Activated naive CD8-positive, alpha-beta T cell treated with anti-CD3 and anti-CD28 coated beads, Interleukin-2, amount 50 U/mL, for 24 hours (primary cell): ENCODE measurements around the gene TCEAL4.

Experiments
- ATAC-seq: fragments of 150-1000 bp; cut with Tn5 transposase; one replicate; pipeline ENCODE4 v1.10.0; 2021
- DNase-seq: peaks from one replicate; pipeline ENCODE4 v3.0.0; 2021
- H3K27ac Mint-ChIP-seq: one replicate; pipeline ENCODE4 v1.8.0; 2021; ENCODE audit warnings: mild to moderate bottlenecking, mixed read lengths
- H3K27me3 Mint-ChIP-seq: one replicate; pipeline ENCODE4 v1.8.0; 2021; ENCODE audit warnings: mixed read lengths
- H3K36me3 Mint-ChIP-seq: one replicate; pipeline ENCODE4 v1.8.0; 2021; ENCODE audit warnings: low read depth, mixed read lengths
- H3K4me1 Mint-ChIP-seq: one replicate; pipeline ENCODE4 v1.8.0; 2021; ENCODE audit warnings: mixed read lengths
- H3K4me3 Mint-ChIP-seq: one replicate; pipeline ENCODE4 v1.8.0; 2021; ENCODE audit warnings: mild to moderate bottlenecking, moderate library complexity, mixed read lengths
- H3K9me3 Mint-ChIP-seq: one replicate; pipeline ENCODE4 v1.8.0; 2021; ENCODE audit warnings: mixed read lengths

The TCEAL4 gene

GRCh38 chrX:103585411-103586313, at the start of gene TCEAL4:
Gene TCEAL4, plus strand, starts transcription at chrX:103585515. Its CDS starts 1,161 bp downstream, at chrX:103586676.
- Mint-ChIP-seq H3K9me3 (no peaks in the 10 kb centered on the region), H3K27me3 (no peaks in the 10 kb centered on the region), H3K36me3 (no peaks in the 10 kb centered on the region), H3K4me3 (peak within 1 kb of the TSS; percentile 82), H3K4me1 (peaks cover 10% of the 10 kb centered on the region), H3K27ac (peak within 1 kb of the TSS; percentile 75)
- peak; percentile 49 for DNase-seq
- ATAC-seq: peak; percentile 87

GRCh38 chrX:103536071-103536470, 49.2 kb upstream of the TCEAL4 start:
- peaks cover 2% of the 10 kb centered on the region for H3K4me1 Mint-ChIP-seq
- no peak overlapping the region for H3K4me3 Mint-ChIP-seq
- H3K9me3 Mint-ChIP-seq: no peaks in the 10 kb centered on the region
- no peak for DNase-seq
- no peaks in the 10 kb centered on the region for H3K36me3 Mint-ChIP-seq
- H3K27me3 Mint-ChIP-seq: no peaks in the 10 kb centered on the region
- no peak for ATAC-seq
- no peak overlapping the region for H3K27ac Mint-ChIP-seq

- H3K36me3 Mint-ChIP-seq: no peaks in the 10 kb centered on the region
- H3K27ac Mint-ChIP-seq: no peak overlapping the region
- no peaks in the 10 kb centered on the region for H3K9me3 Mint-ChIP-seq
- H3K4me3 Mint-ChIP-seq: no peak overlapping the region
- H3K4me1 Mint-ChIP-seq: peaks cover 2% of the 10 kb centered on the region
- ATAC-seq (no peak), DNase-seq (no peak)
- H3K27me3 Mint-ChIP-seq: no peaks in the 10 kb centered on the region
Observed at GRCh38 chrX:103536732-103537131, 48.6 kb upstream of the TCEAL4 start.

- Mint-ChIP-seq H3K36me3 (no peaks in the 10 kb centered on the region), H3K4me1 (peaks cover 2% of the 10 kb centered on the region), H3K4me3 (no peak overlapping the region), H3K9me3 (no peaks in the 10 kb centered on the region), H3K27ac (no peak overlapping the region), H3K27me3 (no peaks in the 10 kb centered on the region)
- DNase-seq (no peak), ATAC-seq (no peak)
Observed at GRCh38 chrX:103537871-103538387, 47.4 kb upstream of the TCEAL4 start.

GRCh38 chrX:103538728-103539127, 46.6 kb upstream of the TCEAL4 start:
- DNase-seq (no peak), ATAC-seq (no peak)
- H3K27ac Mint-ChIP-seq: no peak overlapping the region
- no peaks in the 10 kb centered on the region for H3K27me3 Mint-ChIP-seq
- no peaks in the 10 kb centered on the region for H3K9me3 Mint-ChIP-seq
- H3K4me1 Mint-ChIP-seq: no peaks in the 10 kb centered on the region
- no peak overlapping the region for H3K4me3 Mint-ChIP-seq
- no peaks in the 10 kb centered on the region for H3K36me3 Mint-ChIP-seq

GRCh38 chrX:103539695-103540094, 45.6 kb upstream of the TCEAL4 start:
- Mint-ChIP-seq H3K4me3 (no peak overlapping the region), H3K9me3 (no peaks in the 10 kb centered on the region), H3K27ac (no peak overlapping the region), H3K4me1 (no peaks in the 10 kb centered on the region), H3K36me3 (no peaks in the 10 kb centered on the region), H3K27me3 (no peaks in the 10 kb centered on the region)
- no peak for DNase-seq
- no peak for ATAC-seq

- Mint-ChIP-seq H3K27me3 (no peaks in the 10 kb centered on the region), H3K9me3 (no peaks in the 10 kb centered on the region), H3K27ac (no peak overlapping the region), H3K4me1 (no peaks in the 10 kb centered on the region), H3K36me3 (no peaks in the 10 kb centered on the region), H3K4me3 (no peak overlapping the region)
- ATAC-seq: no peak
- DNase-seq: no peak
Observed at GRCh38 chrX:103540145-103540544, 45.2 kb upstream of the TCEAL4 start.

- H3K4me1 Mint-ChIP-seq: peaks cover 12% of the 10 kb centered on the region
- no peak overlapping the region for H3K27ac Mint-ChIP-seq
- H3K9me3 Mint-ChIP-seq: no peaks in the 10 kb centered on the region
- DNase-seq: no peak
- H3K36me3 Mint-ChIP-seq: no peaks in the 10 kb centered on the region
- no peak for ATAC-seq
- H3K4me3 Mint-ChIP-seq: no peak overlapping the region
- peaks cover 2% of the 10 kb centered on the region for H3K27me3 Mint-ChIP-seq
Observed at GRCh38 chrX:103549916-103550315, 35.4 kb upstream of the TCEAL4 start.

- Mint-ChIP-seq H3K4me3 (no peak overlapping the region), H3K36me3 (no peaks in the 10 kb centered on the region), H3K27ac (no peak overlapping the region), H3K4me1 (peaks cover 12% of the 10 kb centered on the region), H3K27me3 (peaks cover 2% of the 10 kb centered on the region), H3K9me3 (no peaks in the 10 kb centered on the region)
- no peak for DNase-seq
- ATAC-seq: no peak
Observed at GRCh38 chrX:103550415-103551051, 34.8 kb upstream of the TCEAL4 start.

GRCh38 chrX:103552236-103552635, 33.1 kb upstream of the TCEAL4 start:
- DNase-seq: no peak
- no peak overlapping the region for H3K4me3 Mint-ChIP-seq
- no peaks in the 10 kb centered on the region for H3K27me3 Mint-ChIP-seq
- ATAC-seq: no peak
- no peaks in the 10 kb centered on the region for H3K9me3 Mint-ChIP-seq
- H3K27ac Mint-ChIP-seq: no peak overlapping the region
- H3K36me3 Mint-ChIP-seq: no peaks in the 10 kb centered on the region
- peaks cover 12% of the 10 kb centered on the region for H3K4me1 Mint-ChIP-seq

GRCh38 chrX:103554687-103555424, 30.5 kb upstream of the TCEAL4 start:
- ATAC-seq (peak; percentile 68), DNase-seq (peak; percentile 68)
- Mint-ChIP-seq H3K36me3 (no peaks in the 10 kb centered on the region), H3K4me1 (peaks cover 12% of the 10 kb centered on the region), H3K27me3 (no peaks in the 10 kb centered on the region), H3K27ac (peak overlapping the region; percentile 89), H3K9me3 (no peaks in the 10 kb centered on the region), H3K4me3 (peak overlapping the region; percentile 95)

- ATAC-seq: no peak
Observed at GRCh38 chrX:103556963-103557612, 28.2 kb upstream of the TCEAL4 start.

GRCh38 chrX:103560256-103560655, 25.1 kb upstream of the TCEAL4 start:
- Mint-ChIP-seq H3K36me3 (no peaks in the 10 kb centered on the region), H3K9me3 (no peaks in the 10 kb centered on the region), H3K27me3 (peaks cover 4% of the 10 kb centered on the region), H3K27ac (no peak overlapping the region), H3K4me3 (no peak overlapping the region), H3K4me1 (no peaks in the 10 kb centered on the region)
- DNase-seq (no peak), ATAC-seq (no peak)

More at GRCh38 chrX:103556963-103557612, 28.2 kb upstream of the TCEAL4 start:
- Mint-ChIP-seq H3K36me3 (no peaks in the 10 kb centered on the region), H3K4me1 (peaks cover 8% of the 10 kb centered on the region), H3K9me3 (no peaks in the 10 kb centered on the region), H3K27ac (no peak overlapping the region), H3K4me3 (no peak overlapping the region), H3K27me3 (no peaks in the 10 kb centered on the region)
- DNase-seq: no peak

- no peak for DNase-seq
- no peaks in the 10 kb centered on the region for H3K36me3 Mint-ChIP-seq
Observed at GRCh38 chrX:103562801-103563200, 22.5 kb upstream of the TCEAL4 start.

More at GRCh38 chrX:103562801-103563200, 22.5 kb upstream of the TCEAL4 start:
- ATAC-seq: no peak
- no peaks in the 10 kb centered on the region for H3K9me3 Mint-ChIP-seq
- peaks cover 4% of the 10 kb centered on the region for H3K27me3 Mint-ChIP-seq
- H3K4me3 Mint-ChIP-seq: no peak overlapping the region
- no peaks in the 10 kb centered on the region for H3K4me1 Mint-ChIP-seq
- H3K27ac Mint-ChIP-seq: no peak overlapping the region
